Type B pancreatic cell (in vitro differentiated cells): ENCODE results near the gene POLRMT. TPM values are rescaled to one million over a fixed set of nuclear protein-coding genes. Genes with fewer than 3 reads are reported as not detected.
A peak's percentile ranks its signal among the peaks of the same experiment; 100 is the strongest.
"Not testable (repeated sequence)": the region's sequence is repeated elsewhere in the genome, so short reads cannot be mapped to it uniquely, and the experiment has no call there.

Experiments
- DNase-seq: peaks from one replicate; pipeline ENCODE4 v3.0.0; 2021; ENCODE audit warnings: mixed read lengths; ENCODE audit not compliant: unreplicated experiment; ENCODE audit errors: extremely low spot score
- H3K27ac Mint-ChIP-seq: 2 replicates; pipeline ENCODE4 v1.8.0; 2021; ENCODE audit warnings: mild to moderate bottlenecking, mixed read lengths
- H3K27me3 Mint-ChIP-seq: 2 replicates; pipeline ENCODE4 v1.8.0; 2021; ENCODE audit warnings: mixed read lengths
- H3K36me3 Mint-ChIP-seq: 2 replicates; pipeline ENCODE4 v1.8.0; 2021; ENCODE audit warnings: mixed read lengths
- H3K4me1 Mint-ChIP-seq: one replicate; pipeline ENCODE4 v1.8.0; 2021; ENCODE audit warnings: mixed read lengths; ENCODE audit not compliant: unreplicated experiment
- H3K4me3 Mint-ChIP-seq: 2 replicates; pipeline ENCODE4 v1.8.0; 2021; ENCODE audit warnings: mild to moderate bottlenecking, mixed read lengths
- H3K9me3 Mint-ChIP-seq: 2 replicates; pipeline ENCODE4 v1.8.0; 2021; ENCODE audit warnings: mixed read lengths
- total RNA-seq: library from RNA; stranded (reverse); gene quantifications from 2 replicates; pipeline ENCODE4 v1.2.1, GENCODE V29; 2021; ENCODE audit warnings: low replicate concordance
- TF ChIP-seq, protein P1 (sequence below): fragments of 200-600 bp; sonication (generic); conservative IDR thresholded peaks from 2 replicates; pipeline ENCODE4 v1.5.0; 2021; ENCODE audit warnings: antibody characterized with exemption, mild to moderate bottlenecking

POLRMT gene
- total RNA-seq, 1 donor from 2014 or later: 59.8 TPM

DNA sequence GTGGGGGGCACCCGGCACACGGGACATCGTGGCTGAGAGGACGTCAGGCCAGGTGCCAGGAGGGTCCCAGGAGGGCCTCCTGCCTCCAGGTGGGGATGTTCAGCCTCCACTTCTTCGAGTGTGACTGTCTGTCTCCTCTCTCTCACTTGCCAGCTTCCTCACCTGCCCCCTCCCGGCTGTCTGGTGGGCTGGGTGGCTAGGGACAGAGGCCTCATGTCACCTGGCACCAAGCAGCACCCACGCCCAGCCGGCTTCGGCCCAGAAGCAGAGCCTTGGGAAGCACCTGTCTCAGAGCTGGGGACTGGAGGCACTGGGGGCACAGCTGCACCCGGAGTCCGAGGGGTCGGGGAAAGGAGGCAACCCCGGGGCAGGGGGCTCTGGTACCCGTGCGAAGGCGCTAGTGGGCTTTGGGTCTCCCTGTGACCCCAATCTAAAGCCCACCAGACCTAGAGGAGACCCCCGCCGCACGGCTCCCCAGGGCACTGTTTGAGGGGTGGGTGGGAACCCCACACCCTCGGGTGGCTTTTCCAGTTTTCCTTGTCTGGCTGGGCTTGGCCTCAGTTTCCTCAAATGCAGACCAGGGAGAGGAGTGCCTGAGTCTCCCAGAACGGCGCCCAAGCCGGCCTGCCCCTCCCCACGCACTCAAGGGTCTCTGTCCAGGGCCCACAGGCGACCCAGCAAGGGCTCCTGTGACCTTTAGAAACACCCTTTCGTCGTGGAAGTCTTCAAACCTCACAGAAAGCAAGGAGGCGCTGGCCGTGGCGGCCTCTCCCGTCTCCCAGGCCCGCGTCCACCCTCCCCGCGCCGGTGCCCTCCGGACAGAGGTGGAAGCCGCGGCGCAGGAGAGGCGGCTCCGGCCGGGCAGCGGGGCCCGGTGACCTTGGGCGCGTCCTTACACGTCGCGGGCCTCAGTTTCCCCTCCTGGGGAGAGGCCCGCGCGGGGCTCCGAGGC lies 44.3 kb downstream of the POLRMT start:
- Mint-ChIP-seq H3K27me3 (peaks cover 44% of the 10 kb centered on the region), H3K4me1 (no peaks in the 10 kb centered on the region), H3K27ac (no peak overlapping the region), H3K4me3 (peak overlapping the region; percentile 65), H3K36me3 (no peaks in the 10 kb centered on the region), H3K9me3 (no peaks in the 10 kb centered on the region)
- DNase-seq: no peak
- TF ChIP-seq, protein P1, sequence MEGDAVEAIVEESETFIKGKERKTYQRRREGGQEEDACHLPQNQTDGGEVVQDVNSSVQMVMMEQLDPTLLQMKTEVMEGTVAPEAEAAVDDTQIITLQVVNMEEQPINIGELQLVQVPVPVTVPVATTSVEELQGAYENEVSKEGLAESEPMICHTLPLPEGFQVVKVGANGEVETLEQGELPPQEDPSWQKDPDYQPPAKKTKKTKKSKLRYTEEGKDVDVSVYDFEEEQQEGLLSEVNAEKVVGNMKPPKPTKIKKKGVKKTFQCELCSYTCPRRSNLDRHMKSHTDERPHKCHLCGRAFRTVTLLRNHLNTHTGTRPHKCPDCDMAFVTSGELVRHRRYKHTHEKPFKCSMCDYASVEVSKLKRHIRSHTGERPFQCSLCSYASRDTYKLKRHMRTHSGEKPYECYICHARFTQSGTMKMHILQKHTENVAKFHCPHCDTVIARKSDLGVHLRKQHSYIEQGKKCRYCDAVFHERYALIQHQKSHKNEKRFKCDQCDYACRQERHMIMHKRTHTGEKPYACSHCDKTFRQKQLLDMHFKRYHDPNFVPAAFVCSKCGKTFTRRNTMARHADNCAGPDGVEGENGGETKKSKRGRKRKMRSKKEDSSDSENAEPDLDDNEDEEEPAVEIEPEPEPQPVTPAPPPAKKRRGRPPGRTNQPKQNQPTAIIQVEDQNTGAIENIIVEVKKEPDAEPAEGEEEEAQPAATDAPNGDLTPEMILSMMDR: no peak

DNA sequence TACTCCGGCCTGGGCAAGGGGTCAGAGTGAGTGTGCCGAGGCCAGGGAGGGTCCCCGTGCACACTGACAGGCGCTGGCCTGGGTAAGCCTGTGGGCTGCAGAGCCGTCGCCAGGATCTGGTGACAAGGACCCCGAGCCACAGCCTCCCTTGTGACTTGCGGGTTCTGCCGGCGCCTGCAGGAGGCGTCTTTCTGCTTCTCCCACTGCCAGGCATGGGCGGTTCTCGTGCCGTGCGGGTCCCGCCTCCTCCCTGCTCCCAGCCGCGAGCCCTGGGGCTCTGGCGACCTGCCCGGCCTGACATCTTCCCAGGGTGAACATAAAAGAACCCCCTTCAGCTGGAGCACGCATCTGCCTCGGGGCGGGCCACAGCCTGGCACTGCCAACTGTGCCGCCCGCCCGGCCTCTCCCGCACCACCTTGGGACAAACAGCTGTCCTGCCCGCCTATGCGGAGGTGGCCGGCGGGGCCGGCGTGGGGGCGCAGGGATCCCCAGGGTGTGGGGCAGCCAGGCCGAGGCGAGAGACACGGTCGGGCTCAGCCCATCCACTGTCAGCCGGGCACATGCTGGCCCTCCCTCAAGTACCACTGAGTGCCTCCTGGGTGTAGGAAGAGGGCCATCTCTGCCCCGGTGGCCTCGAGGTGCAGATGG lies 45.1 kb downstream of the POLRMT start:
- H3K4me3 Mint-ChIP-seq: no peak overlapping the region
- peak overlapping the region; percentile 11 for H3K27ac Mint-ChIP-seq
- H3K4me1 Mint-ChIP-seq: no peaks in the 10 kb centered on the region
- DNase-seq: no peak
- H3K36me3 Mint-ChIP-seq: no peaks in the 10 kb centered on the region
- H3K9me3 Mint-ChIP-seq: no peaks in the 10 kb centered on the region
- H3K27me3 Mint-ChIP-seq: peaks cover 36% of the 10 kb centered on the region
- TF ChIP-seq, protein P1: peak; percentile 69

DNA sequence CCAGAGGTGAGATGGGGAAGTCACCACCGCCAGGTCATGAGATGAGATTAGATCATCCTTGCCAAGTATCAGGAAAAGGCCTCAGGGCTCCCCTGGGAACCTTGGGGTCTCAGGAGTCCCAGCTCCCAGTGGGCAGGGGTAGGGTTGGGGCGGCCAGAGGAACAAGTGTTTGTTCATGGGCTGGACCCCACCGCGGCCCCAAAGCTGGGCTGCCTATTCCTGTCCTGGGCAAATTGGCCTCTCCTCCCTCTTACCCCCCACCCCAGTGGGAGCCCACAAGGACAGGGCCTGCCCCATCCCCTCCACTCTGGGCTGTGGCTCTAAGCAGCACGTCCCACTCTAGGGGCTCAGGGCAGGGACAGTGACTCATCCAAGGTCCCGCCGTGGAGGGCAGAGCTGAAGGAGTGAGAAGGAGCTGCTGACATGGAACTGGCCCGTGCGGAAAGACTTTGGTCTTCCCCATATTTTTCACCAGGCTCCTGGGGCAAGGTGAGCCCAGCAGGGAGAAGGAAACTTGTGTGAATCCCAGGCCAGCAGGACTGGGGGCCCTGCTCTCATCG lies 47.7 kb downstream of the POLRMT start:
- Mint-ChIP-seq H3K4me3 (no peak overlapping the region), H3K4me1 (no peaks in the 10 kb centered on the region), H3K9me3 (no peaks in the 10 kb centered on the region), H3K36me3 (no peaks in the 10 kb centered on the region), H3K27me3 (peaks cover 17% of the 10 kb centered on the region), H3K27ac (no peak overlapping the region)
- no peak for DNase-seq
- TF ChIP-seq, protein P1: no peak

DNA sequence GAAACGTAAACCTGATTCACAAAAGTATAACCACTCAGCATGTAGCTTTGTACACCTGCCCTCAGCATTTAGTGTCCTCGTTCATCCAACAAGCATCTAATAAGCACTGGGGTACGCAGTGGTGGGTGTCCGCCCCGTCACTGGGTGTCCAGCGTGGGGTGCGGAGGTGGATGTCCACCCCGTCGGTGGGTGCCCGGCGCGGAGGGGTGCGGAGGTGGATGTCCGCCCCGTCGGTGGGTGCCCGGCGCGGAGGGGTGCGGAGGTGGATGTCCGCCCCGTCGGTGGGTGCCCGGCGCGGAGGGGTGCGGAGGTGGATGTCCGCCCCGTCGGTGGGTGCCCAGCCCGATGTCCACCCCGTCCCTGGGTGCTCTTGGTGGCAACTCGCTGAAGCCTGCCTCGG lies 48.2 kb downstream of the POLRMT start:
- not testable (repeated sequence) for DNase-seq, H3K4me1 Mint-ChIP-seq, H3K4me3 Mint-ChIP-seq, H3K36me3 Mint-ChIP-seq, H3K9me3 Mint-ChIP-seq, H3K27ac Mint-ChIP-seq
- H3K27me3 Mint-ChIP-seq: peaks cover 17% of the 10 kb centered on the region

DNA sequence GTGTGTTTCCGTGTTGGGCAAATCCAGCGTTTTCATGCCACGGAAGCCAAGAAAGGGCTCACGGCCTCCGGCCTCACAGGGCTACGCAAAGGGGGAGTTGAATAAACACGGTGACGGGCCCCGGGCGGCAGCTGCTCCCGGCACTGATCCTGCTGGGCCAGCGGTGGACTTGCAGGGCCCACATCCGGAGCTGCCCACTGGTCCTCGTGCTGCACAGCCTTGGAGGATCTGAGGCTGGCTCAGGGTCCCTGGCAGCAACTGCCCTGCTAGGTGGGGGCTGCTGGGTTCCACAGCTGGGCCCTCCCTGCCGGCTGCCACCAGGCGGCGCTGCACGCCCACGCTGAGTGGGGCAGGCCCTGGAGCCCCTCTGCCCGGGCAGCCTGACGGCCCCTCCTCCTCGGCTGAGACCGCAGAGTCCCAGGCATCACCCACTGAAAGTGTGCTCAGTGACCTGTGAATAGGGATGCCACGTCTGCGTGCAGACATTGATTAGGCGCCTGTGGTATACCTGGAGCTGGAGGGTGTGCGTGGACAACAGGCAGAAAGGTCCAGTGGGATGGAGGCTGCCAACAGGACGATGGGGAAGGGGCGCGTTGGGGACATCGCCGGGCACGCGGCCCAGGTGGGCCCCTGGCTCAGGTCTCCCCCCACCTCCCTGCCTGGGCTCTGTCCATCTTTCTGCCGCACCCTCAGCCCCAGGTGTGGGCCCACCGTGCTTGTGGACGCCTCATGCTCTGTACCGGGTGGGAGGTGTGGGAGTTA lies 48.9 kb downstream of the POLRMT start:
- peak overlapping the region; percentile 50 for H3K27ac Mint-ChIP-seq
- no peaks in the 10 kb centered on the region for H3K36me3 Mint-ChIP-seq
- H3K4me3 Mint-ChIP-seq: no peak overlapping the region
- no peaks in the 10 kb centered on the region for H3K4me1 Mint-ChIP-seq
- TF ChIP-seq, protein P1: peak; percentile 96
- H3K9me3 Mint-ChIP-seq: no peaks in the 10 kb centered on the region
- peaks cover 17% of the 10 kb centered on the region for H3K27me3 Mint-ChIP-seq
- DNase-seq: no peak
